Liver (tissue), 3 donors: ENCODE results near the gene IL11RA.

Experiments
- ATF3 ChIP-seq: IDR thresholded peaks from 2 replicates; pipeline ENCODE4 v1.6.1; 2016; ENCODE audit warnings: antibody characterized with exemption
- GABPA ChIP-seq, 2 donors: IDR thresholded peaks in 1 of 2; conservative IDR thresholded peaks in 1 of 2; 2 replicates each; pipeline ENCODE4 v1.6.1; 2016; ENCODE audit warnings: antibody characterized with exemption in 2 of 2, mild to moderate bottlenecking in 1 of 2, moderate library complexity in 1 of 2
- HNF4G ChIP-seq: IDR thresholded peaks from 2 replicates; pipeline ENCODE4 v1.6.1; 2016; ENCODE audit warnings: antibody characterized with exemption
- JUND ChIP-seq, 2 donors: IDR thresholded peaks; 2 replicates each; pipeline ENCODE4 v1.6.1; 2016; ENCODE audit warnings: antibody characterized with exemption in 2 of 2
- RAD21 ChIP-seq, 2 donors: IDR thresholded peaks; 2 replicates each; pipeline ENCODE4 v1.6.1; 2016; ENCODE audit warnings: antibody characterized with exemption in 2 of 2, mild to moderate bottlenecking in 2 of 2
- SP1 ChIP-seq: IDR thresholded peaks from 2 replicates; pipeline ENCODE4 v1.6.1; 2018; ENCODE audit warnings: antibody characterized with exemption, mild to moderate bottlenecking
- TAF1 ChIP-seq: conservative IDR thresholded peaks from 2 replicates; pipeline ENCODE4 v1.6.1; 2016; ENCODE audit warnings: antibody characterized with exemption, mild to moderate bottlenecking
- YY1 ChIP-seq: IDR thresholded peaks from 2 replicates; pipeline ENCODE4 v1.6.1; 2016; ENCODE audit warnings: antibody characterized with exemption, mild to moderate bottlenecking
- ZBTB33 ChIP-seq: IDR thresholded peaks from 2 replicates; pipeline ENCODE4 v1.6.1; 2016; ENCODE audit warnings: antibody characterized with exemption
- TF ChIP-seq, protein P1 (sequence below): fragments of 150-350 bp; IDR thresholded peaks from 2 replicates; pipeline ENCODE4 v1.5.1; 2017; ENCODE audit warnings: improper control_type of control experiment, low read depth, low read length; ENCODE audit not compliant: missing input control
- TF ChIP-seq, protein P2 (sequence below): IDR thresholded peaks from 2 replicates; pipeline ENCODE4 v1.6.1; 2016; ENCODE audit warnings: antibody characterized with exemption, mild to moderate bottlenecking
- donor health status: healthy.
- donor health status: healthy.

GRCh38 chr9:34654323-34655051 lies 2.5 kb downstream of the IL11RA start:
- no peak for TF ChIP-seq HNF4G
- TF ChIP-seq, protein P1, sequence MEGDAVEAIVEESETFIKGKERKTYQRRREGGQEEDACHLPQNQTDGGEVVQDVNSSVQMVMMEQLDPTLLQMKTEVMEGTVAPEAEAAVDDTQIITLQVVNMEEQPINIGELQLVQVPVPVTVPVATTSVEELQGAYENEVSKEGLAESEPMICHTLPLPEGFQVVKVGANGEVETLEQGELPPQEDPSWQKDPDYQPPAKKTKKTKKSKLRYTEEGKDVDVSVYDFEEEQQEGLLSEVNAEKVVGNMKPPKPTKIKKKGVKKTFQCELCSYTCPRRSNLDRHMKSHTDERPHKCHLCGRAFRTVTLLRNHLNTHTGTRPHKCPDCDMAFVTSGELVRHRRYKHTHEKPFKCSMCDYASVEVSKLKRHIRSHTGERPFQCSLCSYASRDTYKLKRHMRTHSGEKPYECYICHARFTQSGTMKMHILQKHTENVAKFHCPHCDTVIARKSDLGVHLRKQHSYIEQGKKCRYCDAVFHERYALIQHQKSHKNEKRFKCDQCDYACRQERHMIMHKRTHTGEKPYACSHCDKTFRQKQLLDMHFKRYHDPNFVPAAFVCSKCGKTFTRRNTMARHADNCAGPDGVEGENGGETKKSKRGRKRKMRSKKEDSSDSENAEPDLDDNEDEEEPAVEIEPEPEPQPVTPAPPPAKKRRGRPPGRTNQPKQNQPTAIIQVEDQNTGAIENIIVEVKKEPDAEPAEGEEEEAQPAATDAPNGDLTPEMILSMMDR, result no peak
- TF ChIP-seq TAF1, result no peak
- TF ChIP-seq SP1, result no peak
- no peak for TF ChIP-seq YY1
- TF ChIP-seq ZBTB33, result no peak
- TF ChIP-seq GABPA (IDR thresholded peaks at IDR 0.05 in 1 of 2, conservative IDR thresholded peaks at IDR 0.05 in 1 of 2), result no peak
- TF ChIP-seq, protein P2, sequence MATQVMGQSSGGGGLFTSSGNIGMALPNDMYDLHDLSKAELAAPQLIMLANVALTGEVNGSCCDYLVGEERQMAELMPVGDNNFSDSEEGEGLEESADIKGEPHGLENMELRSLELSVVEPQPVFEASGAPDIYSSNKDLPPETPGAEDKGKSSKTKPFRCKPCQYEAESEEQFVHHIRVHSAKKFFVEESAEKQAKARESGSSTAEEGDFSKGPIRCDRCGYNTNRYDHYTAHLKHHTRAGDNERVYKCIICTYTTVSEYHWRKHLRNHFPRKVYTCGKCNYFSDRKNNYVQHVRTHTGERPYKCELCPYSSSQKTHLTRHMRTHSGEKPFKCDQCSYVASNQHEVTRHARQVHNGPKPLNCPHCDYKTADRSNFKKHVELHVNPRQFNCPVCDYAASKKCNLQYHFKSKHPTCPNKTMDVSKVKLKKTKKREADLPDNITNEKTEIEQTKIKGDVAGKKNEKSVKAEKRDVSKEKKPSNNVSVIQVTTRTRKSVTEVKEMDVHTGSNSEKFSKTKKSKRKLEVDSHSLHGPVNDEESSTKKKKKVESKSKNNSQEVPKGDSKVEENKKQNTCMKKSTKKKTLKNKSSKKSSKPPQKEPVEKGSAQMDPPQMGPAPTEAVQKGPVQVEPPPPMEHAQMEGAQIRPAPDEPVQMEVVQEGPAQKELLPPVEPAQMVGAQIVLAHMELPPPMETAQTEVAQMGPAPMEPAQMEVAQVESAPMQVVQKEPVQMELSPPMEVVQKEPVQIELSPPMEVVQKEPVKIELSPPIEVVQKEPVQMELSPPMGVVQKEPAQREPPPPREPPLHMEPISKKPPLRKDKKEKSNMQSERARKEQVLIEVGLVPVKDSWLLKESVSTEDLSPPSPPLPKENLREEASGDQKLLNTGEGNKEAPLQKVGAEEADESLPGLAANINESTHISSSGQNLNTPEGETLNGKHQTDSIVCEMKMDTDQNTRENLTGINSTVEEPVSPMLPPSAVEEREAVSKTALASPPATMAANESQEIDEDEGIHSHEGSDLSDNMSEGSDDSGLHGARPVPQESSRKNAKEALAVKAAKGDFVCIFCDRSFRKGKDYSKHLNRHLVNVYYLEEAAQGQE, result no peak
- TF ChIP-seq ATF3, result no peak
- TF ChIP-seq RAD21 (IDR thresholded peaks at IDR 0.05), result no peak
- no peak for TF ChIP-seq JUND (IDR thresholded peaks at IDR 0.05)
